DND-41 (cell line): ENCODE results near the gene KRTAP10-7.
"Not testable (repeated sequence)": the region's sequence is repeated elsewhere in the genome, so short reads cannot be mapped to it uniquely, and the experiment has no call there.

Source experiments
- ATAC-seq: fragments of 200-7000 bp; cut with Tn5 transposase; 3 replicates; pipeline ENCODE4 v1.9.1; 2021; ENCODE audit warnings: low read depth; ENCODE audit not compliant: insufficient read depth
- DNase-seq: peaks from one replicate; pipeline ENCODE4 v3.0.0-alpha.2; 2020
- H2AFZ ChIP-seq: 2 replicates; pipeline ENCODE4 v1.6.0; 2012; ENCODE audit warnings: low read depth, low read length
- H3K27ac ChIP-seq: 2 replicates; pipeline ENCODE4 v1.5.1; 2012; ENCODE audit warnings: low read length, inconsistent platforms
- H3K27me3 ChIP-seq: fragments of 200-600 bp; sonication (generic); 2 replicates; pipeline ENCODE4 v1.6.0; 2012; ENCODE audit warnings: low read length, mild to moderate bottlenecking, inconsistent platforms; ENCODE audit not compliant: insufficient read depth, poor library complexity
- H3K36me3 ChIP-seq: 2 replicates; pipeline ENCODE4 v1.5.1; 2012; ENCODE audit warnings: low read length, inconsistent platforms; ENCODE audit not compliant: insufficient read depth
- H3K4me1 ChIP-seq: 2 replicates; pipeline ENCODE4 v1.5.1; 2012; ENCODE audit warnings: mild to moderate bottlenecking, low read length; ENCODE audit not compliant: insufficient read depth
- H3K4me2 ChIP-seq: 2 replicates; pipeline ENCODE4 v1.6.0; 2012; ENCODE audit warnings: mild to moderate bottlenecking, moderate library complexity, low read length, inconsistent platforms; ENCODE audit not compliant: insufficient read depth
- H3K4me3 ChIP-seq, 2 experiments: fragments of 200-600 bp in 1 of 2; shearing (Covaris generic) in 1 of 2; 2 replicates each; pipeline ENCODE4 v1.5.1; 2012 to 2016; ENCODE audit warnings: inconsistent platforms in 2 of 2, low read length in 2 of 2, mild to moderate bottlenecking in 2 of 2, low read depth in 1 of 2, moderate library complexity in 1 of 2
- H3K79me2 ChIP-seq: 2 replicates; pipeline ENCODE4 v1.6.0; 2012; ENCODE audit warnings: low read length, inconsistent platforms; ENCODE audit not compliant: insufficient read depth
- H3K9ac ChIP-seq: 2 replicates; pipeline ENCODE4 v1.6.0; 2012; ENCODE audit warnings: low read depth, mild to moderate bottlenecking, inconsistent platforms, low read length, moderate library complexity
- H3K9me3 ChIP-seq: 2 replicates; pipeline ENCODE4 v1.5.1; 2012; ENCODE audit warnings: low read length, moderate library complexity, mild to moderate bottlenecking, inconsistent platforms; ENCODE audit not compliant: insufficient read depth, severe bottlenecking
- H4K20me1 ChIP-seq: 2 replicates; pipeline ENCODE4 v1.6.0; 2012; ENCODE audit warnings: low read length; ENCODE audit not compliant: insufficient read depth
- EZH2 ChIP-seq: IDR thresholded peaks from 3 replicates; pipeline ENCODE4 v1.6.1; 2012; ENCODE audit warnings: borderline replicate concordance, low read depth, mild to moderate bottlenecking, moderate library complexity, low read length, inconsistent platforms; ENCODE audit not compliant: severe bottlenecking
- TF ChIP-seq, protein P1 (sequence below): IDR thresholded peaks from 2 replicates; pipeline ENCODE4 v1.5.1; 2012; ENCODE audit warnings: borderline replicate concordance, low read length, moderate library complexity, mild to moderate bottlenecking; ENCODE audit not compliant: poor library complexity, severe bottlenecking; ENCODE audit errors: extremely low read depth

The KRTAP10-7 gene

DNA sequence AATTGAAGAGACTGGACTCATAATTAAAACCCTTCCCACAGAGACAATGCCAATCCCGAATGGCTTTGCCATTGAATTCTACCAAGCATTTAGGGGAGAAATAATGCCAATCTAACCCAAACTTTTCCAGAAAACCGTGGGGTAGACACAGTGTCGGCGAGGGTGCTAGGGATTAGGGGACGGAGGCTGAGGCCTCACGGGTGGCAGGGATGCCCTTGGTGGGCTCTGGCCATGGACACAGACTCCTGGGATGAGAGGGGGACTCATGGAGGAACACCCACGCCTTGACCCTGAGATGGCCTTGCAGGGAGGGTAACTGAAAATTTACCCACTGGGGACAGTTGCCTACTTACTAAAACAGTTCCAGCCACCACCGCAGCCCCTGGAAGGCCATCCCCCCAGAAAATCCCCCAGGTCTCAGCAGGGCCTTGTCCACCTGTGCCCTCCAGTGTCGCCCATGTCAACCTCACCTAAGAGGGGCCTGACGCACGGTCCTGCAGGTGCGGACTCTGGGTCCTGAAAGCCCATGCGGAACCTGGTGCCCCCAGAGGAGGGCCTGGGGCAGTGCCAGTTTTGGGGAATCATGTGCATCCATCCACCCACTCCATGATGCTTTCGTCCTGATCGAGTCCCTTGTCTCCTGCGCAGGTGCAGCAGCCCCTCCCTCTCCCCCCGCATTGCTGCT is 21.9 kb upstream of the KRTAP10-7 start:
- ATAC-seq (no peak), DNase-seq (no peak)
- no peaks in the 10 kb centered on the region for H4K20me1 ChIP-seq
- no peak overlapping the region for H2AFZ ChIP-seq
- H3K4me3 ChIP-seq: no peak overlapping the region
- TF ChIP-seq, protein P1, sequence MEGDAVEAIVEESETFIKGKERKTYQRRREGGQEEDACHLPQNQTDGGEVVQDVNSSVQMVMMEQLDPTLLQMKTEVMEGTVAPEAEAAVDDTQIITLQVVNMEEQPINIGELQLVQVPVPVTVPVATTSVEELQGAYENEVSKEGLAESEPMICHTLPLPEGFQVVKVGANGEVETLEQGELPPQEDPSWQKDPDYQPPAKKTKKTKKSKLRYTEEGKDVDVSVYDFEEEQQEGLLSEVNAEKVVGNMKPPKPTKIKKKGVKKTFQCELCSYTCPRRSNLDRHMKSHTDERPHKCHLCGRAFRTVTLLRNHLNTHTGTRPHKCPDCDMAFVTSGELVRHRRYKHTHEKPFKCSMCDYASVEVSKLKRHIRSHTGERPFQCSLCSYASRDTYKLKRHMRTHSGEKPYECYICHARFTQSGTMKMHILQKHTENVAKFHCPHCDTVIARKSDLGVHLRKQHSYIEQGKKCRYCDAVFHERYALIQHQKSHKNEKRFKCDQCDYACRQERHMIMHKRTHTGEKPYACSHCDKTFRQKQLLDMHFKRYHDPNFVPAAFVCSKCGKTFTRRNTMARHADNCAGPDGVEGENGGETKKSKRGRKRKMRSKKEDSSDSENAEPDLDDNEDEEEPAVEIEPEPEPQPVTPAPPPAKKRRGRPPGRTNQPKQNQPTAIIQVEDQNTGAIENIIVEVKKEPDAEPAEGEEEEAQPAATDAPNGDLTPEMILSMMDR: no peak
- TF ChIP-seq EZH2: no peak
- no peaks in the 10 kb centered on the region for H3K79me2 ChIP-seq
- peaks cover 9% of the 10 kb centered on the region for H3K9me3 ChIP-seq
- H3K4me2 ChIP-seq: no peak overlapping the region
- H3K9ac ChIP-seq: no peak overlapping the region
- no peaks in the 10 kb centered on the region for H3K27me3 ChIP-seq
- H3K27ac ChIP-seq: no peak overlapping the region
- no peaks in the 10 kb centered on the region for H3K36me3 ChIP-seq
- H3K4me1 ChIP-seq: no peaks in the 10 kb centered on the region

DNA sequence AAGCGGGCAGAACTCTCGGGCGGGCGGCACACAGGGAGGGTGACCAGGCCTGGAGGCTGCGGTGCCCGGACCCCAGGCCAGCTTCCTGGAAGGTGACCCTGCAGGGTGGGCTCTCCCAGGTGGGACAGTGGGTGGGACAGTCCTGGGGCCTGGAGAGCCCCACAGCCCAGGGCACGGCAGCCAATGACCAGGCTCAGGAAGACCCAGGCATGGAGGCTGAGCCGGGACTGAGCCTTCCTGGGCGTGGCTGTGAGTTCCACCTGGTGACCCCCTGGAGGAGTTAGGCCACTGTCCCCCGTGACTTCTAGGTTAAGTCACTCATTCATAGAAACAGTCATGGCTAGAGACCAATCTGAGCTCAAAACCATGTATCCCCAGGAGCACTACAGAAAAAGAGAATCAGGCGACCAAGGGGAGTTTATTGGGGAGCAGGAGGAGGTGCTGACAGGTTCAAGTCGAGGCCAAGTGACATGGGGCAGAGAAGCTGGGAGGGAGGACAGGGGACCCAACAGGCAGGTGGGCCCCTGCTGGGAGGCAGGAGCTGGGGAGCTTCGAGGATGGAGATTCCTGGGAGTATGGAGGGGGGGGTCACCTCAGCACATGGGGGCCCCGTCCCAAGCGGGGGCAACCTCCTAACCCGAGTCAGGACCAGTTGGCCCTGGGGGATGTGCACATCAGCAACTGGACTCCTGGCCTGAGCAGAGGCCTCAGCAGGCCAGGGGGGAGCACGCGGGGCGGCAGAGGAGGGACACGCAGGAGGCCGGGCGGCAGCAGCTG is 21.2 kb upstream of the KRTAP10-7 start:
- H3K36me3 ChIP-seq: no peaks in the 10 kb centered on the region
- no peak overlapping the region for H3K4me3 ChIP-seq
- H2AFZ ChIP-seq: no peak overlapping the region
- H3K27ac ChIP-seq: no peak overlapping the region
- no peak for ATAC-seq
- no peaks in the 10 kb centered on the region for H3K27me3 ChIP-seq
- DNase-seq: no peak
- H3K79me2 ChIP-seq: no peaks in the 10 kb centered on the region
- TF ChIP-seq EZH2: no peak
- TF ChIP-seq, protein P1: no peak
- H3K4me1 ChIP-seq: no peaks in the 10 kb centered on the region
- no peak overlapping the region for H3K4me2 ChIP-seq
- H3K9ac ChIP-seq: no peak overlapping the region
- H4K20me1 ChIP-seq: no peaks in the 10 kb centered on the region
- peaks cover 9% of the 10 kb centered on the region for H3K9me3 ChIP-seq

- H4K20me1 ChIP-seq: no peaks in the 10 kb centered on the region
- no peak overlapping the region for H3K4me2 ChIP-seq
- peaks cover 9% of the 10 kb centered on the region for H3K9me3 ChIP-seq
- no peaks in the 10 kb centered on the region for H3K79me2 ChIP-seq
- H3K4me1 ChIP-seq: no peaks in the 10 kb centered on the region
- no peak overlapping the region for H3K4me3 ChIP-seq
- no peaks in the 10 kb centered on the region for H3K36me3 ChIP-seq
- no peak for ATAC-seq
- H3K9ac ChIP-seq: no peak overlapping the region
- no peak for TF ChIP-seq EZH2
- TF ChIP-seq, protein P1: no peak
- H3K27ac ChIP-seq: no peak overlapping the region
- H3K27me3 ChIP-seq: no peaks in the 10 kb centered on the region
- H2AFZ ChIP-seq: no peak overlapping the region
- no peak for DNase-seq
Measured at GRCh38 chr21:44579833-44580144, 20.6 kb upstream of the KRTAP10-7 start.

- not testable (repeated sequence) for H3K9ac ChIP-seq, H3K79me2 ChIP-seq, ATAC-seq, H3K4me1 ChIP-seq, H3K27ac ChIP-seq, H3K27me3 ChIP-seq, H3K9me3 ChIP-seq, DNase-seq, H3K4me2 ChIP-seq, H2AFZ ChIP-seq, H3K36me3 ChIP-seq, H4K20me1 ChIP-seq, H3K4me3 ChIP-seq
Measured at GRCh38 chr21:44580231-44580821, 20.1 kb upstream of the KRTAP10-7 start, which contains the start of gene KRTAP10-5. Gene KRTAP10-5 (minus strand): TSS chr21:44580604. CDS start chr21:44580578, 26 bp downstream.
